ENCODE results near the gene CFAP74.

GRCh38 chr1:1937061-1937460 lies 66.5 kb downstream of the CFAP74 start:
- no peak for TF ChIP-seq CTCF (IDR thresholded peaks at IDR 0.05)
- TF ChIP-seq POLR2A (IDR thresholded peaks at IDR 0.05), result no peak

Data from heart left ventricle (tissue), 13 donors.